M059J (cell line): Measurements from ENCODE around the gene PSMD13. TPM values are rescaled to one million over a fixed set of nuclear protein-coding genes. Genes with fewer than 3 reads are reported as not detected.
A peak's percentile ranks its signal among the peaks of the same experiment; 100 is the strongest.

Experiments
- DNase-seq: peaks from one replicate; pipeline ENCODE4 v3.0.0-alpha.2; 2012; ENCODE audit warnings: low read depth
- total RNA-seq: library from RNA; depleted of rRNA; stranded (reverse); fragments of >200 nt; shearing (Covaris generic); gene quantifications from 2 replicates; pipeline ENCODE4 v1.2.3, GENCODE V29; 2014

Gene PSMD13
- total RNA-seq, 1 experiment from 2014 or later: 239 TPM

- DNase-seq: no peak
Measured at GRCh38 chr11:272195-272930, 35.6 kb downstream of the PSMD13 start.

DNA sequence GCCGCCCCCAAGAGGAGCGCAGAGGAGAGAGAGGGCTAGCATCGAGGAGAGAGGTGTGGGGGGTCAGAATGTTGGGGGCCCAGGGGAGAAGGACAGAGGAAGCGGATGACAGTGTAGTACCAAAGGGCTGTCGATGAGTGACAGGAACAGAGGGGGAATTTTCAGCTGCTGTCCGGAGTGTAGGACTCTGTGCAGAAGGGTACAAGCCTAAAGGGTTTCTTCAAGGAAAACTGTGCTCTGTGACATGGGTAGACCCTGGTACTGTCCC is 36.1 kb downstream of the PSMD13 start:
- DNase-seq: no peak

- no peak for DNase-seq
Measured at GRCh38 chr11:276219-276618, 39.4 kb downstream of the PSMD13 start.

DNA sequence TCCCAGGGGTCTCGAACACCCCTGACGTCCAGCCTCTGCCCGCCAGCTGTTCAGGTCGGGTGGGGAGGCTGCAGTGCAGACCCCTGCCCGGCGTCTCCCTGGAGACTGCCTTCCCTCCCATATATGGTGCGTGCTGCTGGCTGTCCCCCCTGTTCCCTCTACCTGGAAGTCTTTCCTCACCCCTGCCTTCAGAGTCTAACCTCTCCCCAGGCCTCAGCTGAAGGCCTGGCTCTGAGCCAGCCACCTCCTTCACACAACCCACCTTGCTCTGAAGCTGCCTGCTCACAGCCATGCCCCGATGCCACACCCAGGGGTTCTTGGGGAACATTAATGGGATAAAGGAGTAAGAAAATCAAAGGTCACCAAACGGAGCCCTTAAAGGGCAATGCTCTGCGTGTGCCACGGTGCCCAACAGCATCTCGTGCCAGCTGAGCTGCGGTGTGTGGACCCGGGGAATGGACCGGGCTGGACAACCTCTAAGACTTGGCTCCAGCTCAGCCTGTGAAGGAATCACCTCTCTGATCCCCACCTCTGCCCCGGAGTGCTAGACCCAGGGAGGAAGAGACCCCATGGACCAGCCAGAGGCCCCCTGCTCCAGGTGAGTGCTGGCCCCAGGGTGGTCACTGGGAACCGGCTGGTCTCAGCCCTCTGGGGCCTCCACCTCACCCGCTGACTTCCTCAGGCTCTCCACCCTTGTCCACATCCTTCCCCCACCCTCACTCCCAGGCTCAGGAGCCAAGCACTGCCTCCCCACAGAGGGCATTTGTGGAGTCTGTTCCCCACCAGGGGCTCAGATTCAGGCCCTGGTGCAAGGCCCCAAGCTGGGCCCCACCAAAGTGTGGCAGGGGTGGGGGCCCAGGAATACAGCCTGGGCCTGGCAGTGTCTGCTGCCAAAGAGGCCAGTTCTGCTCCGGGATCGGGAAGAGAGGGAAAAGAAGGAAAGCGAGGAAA is 41.5 kb downstream of the PSMD13 start, which contains the start of gene NLRP6:
NLRP6 (plus strand) TSS at position 407 of the 951 bp plus-strand sequence; CDS start at position 570, 163 bp downstream.
- no peak for DNase-seq

- no peak for DNase-seq
Measured at GRCh38 chr11:279040-279965, 42.5 kb downstream of the PSMD13 start.

GRCh38 chr11:279966-280705 is 43.4 kb downstream of the PSMD13 start:
- no peak for DNase-seq

DNA sequence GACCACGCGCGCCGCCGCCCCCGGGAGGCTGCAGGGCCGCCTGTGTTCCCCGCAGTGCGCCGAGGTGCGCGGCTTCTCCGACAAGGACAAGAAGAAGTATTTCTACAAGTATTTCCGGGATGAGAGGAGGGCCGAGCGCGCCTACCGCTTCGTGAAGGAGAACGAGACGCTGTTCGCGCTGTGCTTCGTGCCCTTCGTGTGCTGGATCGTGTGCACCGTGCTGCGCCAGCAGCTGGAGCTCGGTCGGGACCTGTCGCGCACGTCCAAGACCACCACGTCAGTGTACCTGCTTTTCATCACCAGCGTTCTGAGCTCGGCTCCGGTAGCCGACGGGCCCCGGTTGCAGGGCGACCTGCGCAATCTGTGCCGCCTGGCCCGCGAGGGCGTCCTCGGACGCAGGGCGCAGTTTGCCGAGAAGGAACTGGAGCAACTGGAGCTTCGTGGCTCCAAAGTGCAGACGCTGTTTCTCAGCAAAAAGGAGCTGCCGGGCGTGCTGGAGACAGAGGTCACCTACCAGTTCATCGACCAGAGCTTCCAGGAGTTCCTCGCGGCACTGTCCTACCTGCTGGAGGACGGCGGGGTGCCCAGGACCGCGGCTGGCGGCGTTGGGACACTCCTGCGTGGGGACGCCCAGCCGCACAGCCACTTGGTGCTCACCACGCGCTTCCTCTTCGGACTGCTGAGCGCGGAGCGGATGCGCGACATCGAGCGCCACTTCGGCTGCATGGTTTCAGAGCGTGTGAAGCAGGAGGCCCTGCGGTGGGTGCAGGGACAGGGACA is 44.1 kb downstream of the PSMD13 start:
- no peak for DNase-seq

- no peak for DNase-seq
Measured at GRCh38 chr11:281486-282161, 44.8 kb downstream of the PSMD13 start.

GRCh38 chr11:282171-282570 is 45.4 kb downstream of the PSMD13 start:
- DNase-seq: no peak

DNA sequence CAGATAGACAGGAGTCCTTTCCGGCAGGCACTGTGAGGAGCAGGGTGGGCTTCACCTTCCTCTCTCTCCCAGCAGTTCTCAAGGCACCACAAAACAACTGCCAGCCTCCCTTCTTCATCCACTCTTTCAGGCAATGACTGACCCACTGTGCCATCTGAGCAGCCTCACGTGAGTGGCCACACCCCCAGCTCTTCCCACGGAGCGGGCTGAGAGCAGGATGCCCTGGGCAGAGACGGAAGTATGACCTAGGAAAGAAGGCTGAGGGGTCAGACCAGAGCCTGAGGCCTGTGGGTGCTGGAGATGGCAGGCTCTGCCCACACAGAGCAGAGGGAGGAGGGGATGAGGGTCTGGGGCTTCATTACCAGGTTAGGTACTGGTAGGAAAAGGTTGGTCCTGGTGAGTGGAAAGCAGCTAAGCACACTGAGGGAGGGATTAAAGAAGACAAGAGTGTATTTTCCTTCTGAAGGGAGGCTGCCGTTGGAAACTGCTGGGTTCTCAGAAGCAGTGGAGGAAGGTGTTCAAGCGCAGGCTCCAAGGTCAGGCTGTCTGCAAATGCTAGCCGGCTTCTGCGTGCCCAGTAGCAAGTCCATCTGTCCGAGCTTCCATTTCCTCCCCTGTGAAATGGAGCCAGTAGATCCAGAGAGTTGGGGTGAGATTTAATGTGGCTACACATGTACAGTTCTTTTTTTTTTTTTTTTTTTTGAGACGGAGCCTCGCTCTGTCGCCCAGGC is 46.0 kb downstream of the PSMD13 start:
- DNase-seq: no peak

GRCh38 chr11:283405-284104 is 46.8 kb downstream of the PSMD13 start:
- no peak for DNase-seq

- no peak for DNase-seq
Measured at GRCh38 chr11:284105-285020, 47.6 kb downstream of the PSMD13 start.

GRCh38 chr11:285021-285893 is 48.5 kb downstream of the PSMD13 start:
- no peak for DNase-seq

DNA sequence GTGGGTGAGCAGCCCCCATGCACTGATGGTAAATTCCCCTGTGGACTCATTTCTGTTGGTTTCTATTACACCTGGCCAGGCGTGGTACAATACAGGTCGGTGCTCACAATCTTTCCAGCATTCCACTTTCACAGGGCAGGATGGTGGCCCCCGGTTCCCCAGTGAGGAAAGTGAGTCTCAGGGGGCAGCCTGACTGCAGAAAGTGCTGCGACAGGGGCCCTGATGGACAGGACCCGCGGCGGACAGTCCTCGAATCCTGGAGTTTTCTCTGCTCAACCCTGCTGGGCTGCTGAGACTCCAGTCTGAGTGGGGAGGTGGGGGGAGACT is 49.1 kb downstream of the PSMD13 start:
- no peak for DNase-seq

DNA sequence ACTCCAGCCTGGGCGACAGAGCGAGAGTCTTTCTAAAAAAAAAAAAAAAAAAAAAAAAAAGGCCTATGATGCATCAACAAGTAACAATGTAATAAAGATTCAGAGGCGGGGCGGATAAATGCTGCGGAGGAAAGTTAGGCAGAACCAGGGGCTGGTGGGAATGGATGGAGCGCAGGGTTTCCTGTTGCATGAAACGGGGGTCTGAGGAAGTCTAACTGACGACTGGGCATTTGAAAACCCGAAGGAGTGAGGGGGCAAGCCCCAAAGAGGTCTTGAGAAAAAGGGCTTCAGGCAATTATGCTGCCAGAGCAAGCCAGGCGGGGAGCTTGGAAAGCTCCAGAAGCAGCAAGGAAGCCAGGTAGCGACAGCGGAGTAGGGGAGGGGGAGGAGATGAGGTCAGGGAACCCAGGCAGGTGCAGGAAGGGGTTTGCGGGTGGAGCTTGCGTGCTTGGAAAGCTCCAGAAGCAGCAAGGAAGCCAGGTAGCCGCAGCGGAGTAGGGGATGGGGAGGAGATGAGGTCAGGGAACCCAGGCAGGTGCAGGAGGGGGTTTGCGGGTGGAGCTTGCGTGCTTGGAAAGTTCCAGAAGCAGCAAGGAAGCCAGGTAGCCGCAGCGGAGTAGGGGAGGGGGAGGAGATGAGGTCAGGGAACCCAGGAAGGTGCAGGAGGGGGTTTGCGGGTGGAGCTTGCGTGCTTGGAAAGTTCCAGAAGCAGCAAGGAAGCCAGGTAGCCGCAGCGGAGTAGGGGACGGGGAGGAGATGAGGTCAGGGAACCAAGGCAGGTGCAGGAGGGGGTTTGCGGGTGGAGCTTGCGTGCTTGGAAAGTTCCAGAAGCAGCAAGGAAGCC is 50.4 kb downstream of the PSMD13 start:
- peak; percentile 49 for DNase-seq
